ENCODE results near the gene HCN3. TPM values are rescaled to one million over a fixed set of nuclear protein-coding genes. Genes with fewer than 3 reads are reported as not detected.

The HCN3 gene
- total and polyA plus RNA-seq, 2 of the 13 experiments (the other 11 are each of a cell fraction or from before 2014, with no cell fraction given), result 2.4 to 10.2 TPM

GRCh38 chr1:155322953-155323728 is 45.9 kb downstream of the HCN3 start (continued):
- TF ChIP-seq ZNF280D (CRISPR knock-in tag; IDR thresholded peaks at IDR 0.05), result 0 out of 2 replicates have a peak, but pooled peaks have one; percentile 34
- peak; percentile 17 for TF ChIP-seq TEAD3 (CRISPR knock-in tag; optimal IDR thresholded peaks at IDR 0.05; ENCODE audit: borderline replicate concordance)
- peak in 1 of 2 experiments; percentile 33; a peak in 1 of 4 replicates for TF ChIP-seq NR2F1 (CRISPR knock-in tag; IDR thresholded peaks at IDR 0.05)
- TF ChIP-seq RARG (CRISPR knock-in tag; IDR thresholded peaks at IDR 0.05; ENCODE audit: low read depth), result no peak
- TF ChIP-seq HMGXB4 (CRISPR knock-in tag; IDR thresholded peaks at IDR 0.05; ENCODE audit: borderline replicate concordance in 1 of 2, low read depth in 1 of 2), result peak; percentile 87 to 90; a peak in 3 of 4 replicates
- no peak for TF ChIP-seq PCBP2 (optimal IDR thresholded peaks at IDR 0.05; ENCODE audit: low read depth, low read length, poor library complexity, severe bottlenecking)
- no peak for TF ChIP-seq ZFP82 (CRISPR knock-in tag; IDR thresholded peaks at IDR 0.05; ENCODE audit: borderline replicate concordance)
- TF ChIP-seq JUN (CRISPR knock-in tag; IDR thresholded peaks at IDR 0.05), result no peak
- no peak for TF ChIP-seq ZNF543 (CRISPR knock-in tag; IDR thresholded peaks at IDR 0.05)
- TF ChIP-seq ZNF770 (CRISPR knock-in tag; IDR thresholded peaks at IDR 0.05), result no peak
- no peak for TF ChIP-seq ARHGAP35 (CRISPR knock-in tag; IDR thresholded peaks at IDR 0.05; ENCODE audit: borderline replicate concordance)
- no peak for TF ChIP-seq REST (IDR thresholded peaks at IDR 0.05; ENCODE audit: borderline replicate concordance in 1 of 2, low read depth in 1 of 2, low read length in 2 of 2)
- no peak for TF ChIP-seq ZNF337 (CRISPR knock-in tag; IDR thresholded peaks at IDR 0.05; ENCODE audit: borderline replicate concordance, low read depth)
- peak; percentile 81 for TF ChIP-seq HOXA3 (CRISPR knock-in tag; IDR thresholded peaks at IDR 0.05)
- no peak for TF ChIP-seq ZNF740 (CRISPR knock-in tag; IDR thresholded peaks at IDR 0.05)
- TF ChIP-seq ZMYM2 (CRISPR knock-in tag; IDR thresholded peaks at IDR 0.05), result 0 out of 2 replicates have a peak, but pooled peaks have one; percentile 13
